Tibial artery (tissue), 4 donors: ENCODE measurements around the gene DRAP1.
"Not testable (repeated sequence)": the region's sequence is repeated elsewhere in the genome, so short reads cannot be mapped to it uniquely, and the experiment has no call there.

Experiments used
- DNase-seq, 2 donors: peaks; one replicate each; pipeline ENCODE4 v3.0.0-alpha.2; 2019
- H3K27ac ChIP-seq, 2 donors: fragments of 200-600 bp; sonication (generic) in 1 of 2; 1 replicate in 1 of 2; 2 replicates in 1 of 2; pipeline ENCODE4 v1.5.1; 2018 to 2019; ENCODE audit warnings: mild to moderate bottlenecking in 1 of 2
- H3K27me3 ChIP-seq, 2 donors: fragments of 200-600 bp; sonication (generic) in 1 of 2; one replicate each; pipeline versions ENCODE4 v1.5.1 to v1.6.0; 2016 to 2019
- H3K36me3 ChIP-seq, 3 donors: fragments of 200-600 bp; sonication (generic) in 2 of 3; one replicate each; pipeline ENCODE4 v1.5.1; 2016 to 2019; ENCODE audit warnings: mild to moderate bottlenecking in 2 of 3
- H3K4me1 ChIP-seq, 4 donors: fragments of 200-600 bp; sonication (generic) in 2 of 4; 1 replicate in 3 of 4; 2 replicates in 1 of 4; pipeline ENCODE4 v1.5.1; 2016 to 2019
- H3K4me3 ChIP-seq, 2 donors: fragments of 200-600 bp; sonication (generic) in 1 of 2; 1 replicate in 1 of 2; 2 replicates in 1 of 2; pipeline ENCODE4 v1.5.1; 2018 to 2019; ENCODE audit warnings: mild to moderate bottlenecking in 2 of 2
- H3K9me3 ChIP-seq, 3 donors: fragments of 200-600 bp; sonication (generic) in 1 of 3; one replicate each; pipeline ENCODE4 v1.5.1; 2016 to 2019
- CTCF ChIP-seq, 2 experiments: fragments of 200-600 bp in 1 of 2; fragments of 450-650 bp in 1 of 2; IDR thresholded peaks; one replicate each; pipeline ENCODE4 v1.5.1; 2017 to 2019; ENCODE audit warnings: antibody characterized with exemption in 2 of 2, mild to moderate bottlenecking in 1 of 2, moderate library complexity in 1 of 2
- intact Hi-C: fragments of 100-400 bp; cut with DNase I; formaldehyde crosslinking; loops from one replicate; pipeline ENCODE4 v1.15.0; 2023; ENCODE audit warnings: low total_unique reads

DRAP1 gene

GRCh38 chr11:65945430-65945911 is 26.2 kb downstream of the DRAP1 start, which contains the start of gene TSGA10IP:
TSGA10IP (plus strand) TSS chr11:65945480; CDS start chr11:65945676, 196 bp downstream.
- H3K4me3 ChIP-seq: no peak within 1 kb of the TSS
- peaks cover 0 to 14% of the 10 kb centered on the region in 2 donors for H3K27me3 ChIP-seq
- H3K4me1 ChIP-seq: no peaks in the 10 kb centered on the region
- DNase-seq: no peak
- intact Hi-C loops: no loop called here
- H3K9me3 ChIP-seq: no peaks in the 10 kb centered on the region
- H3K36me3 ChIP-seq: no peaks in the 10 kb centered on the region
- no peak for TF ChIP-seq CTCF (IDR thresholded peaks at IDR 0.05)
- H3K27ac ChIP-seq: no peak within 1 kb of the TSS

DNA sequence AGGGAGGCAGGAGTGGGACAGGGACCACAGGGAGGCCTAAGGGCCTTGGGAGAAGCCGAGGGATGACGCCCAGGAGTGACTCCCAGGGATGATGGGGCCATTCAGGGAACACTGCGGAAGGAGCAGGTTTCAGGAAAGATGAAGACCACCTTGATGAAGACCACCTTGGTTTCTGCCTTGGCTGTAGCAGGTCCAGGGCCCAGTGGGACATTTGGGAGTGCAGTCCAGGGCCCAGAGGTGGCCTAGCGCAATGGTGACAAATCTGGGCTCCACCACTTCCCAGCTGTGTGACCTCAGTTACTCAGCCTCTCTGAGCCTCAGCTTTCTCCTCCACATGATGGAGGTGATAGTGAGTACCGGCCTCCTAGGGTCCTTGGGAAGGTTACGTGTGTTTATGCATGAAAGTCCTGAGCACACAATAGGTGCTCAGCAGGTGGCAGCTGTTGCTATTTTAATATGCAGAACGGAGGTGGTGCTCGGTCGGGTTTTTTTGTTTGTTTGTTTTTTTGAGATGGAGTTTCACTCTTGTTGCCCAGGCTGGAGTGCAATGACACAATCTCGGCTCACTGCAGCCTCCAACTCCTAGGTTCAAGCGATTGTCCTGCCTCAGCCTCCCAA is 26.8 kb downstream of the DRAP1 start:
- no peak for TF ChIP-seq CTCF (IDR thresholded peaks at IDR 0.05)

DNA sequence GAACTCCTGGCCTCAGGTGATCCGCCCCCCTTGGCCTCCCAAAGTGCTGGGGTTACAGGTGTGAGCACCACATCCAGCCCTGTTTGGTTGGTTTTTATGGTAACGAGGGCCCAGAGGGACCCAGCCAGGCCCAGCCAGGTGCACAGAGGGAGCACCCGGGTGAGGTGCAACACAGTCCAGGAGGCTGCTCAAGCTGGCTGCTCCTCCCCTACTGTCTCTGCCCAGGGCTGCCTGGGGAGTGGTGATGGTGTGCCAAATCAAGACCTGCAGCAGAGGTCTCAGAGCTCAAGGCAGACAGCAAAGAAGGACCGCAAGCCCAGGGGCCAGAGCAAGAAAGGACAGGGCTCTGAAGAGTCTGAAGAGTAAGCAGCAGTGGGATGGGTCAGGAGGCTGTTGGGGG is 27.4 kb downstream of the DRAP1 start:
- Histone ChIP-seq H3K36me3 (no peaks in the 10 kb centered on the region), H3K4me1 (no peaks in the 10 kb centered on the region), H3K27me3 (peaks cover 0 to 12% of the 10 kb centered on the region in 2 donors), H3K9me3 (no peaks in the 10 kb centered on the region), H3K27ac (no peak overlapping the region), H3K4me3 (no peak overlapping the region)
- TF ChIP-seq CTCF (IDR thresholded peaks at IDR 0.05): no peak
- no peak for DNase-seq
- intact Hi-C loops: no loop called here

More for the DNA sequence above, 26.8 kb downstream of the DRAP1 start:
- Histone ChIP-seq H3K36me3 (no peaks in the 10 kb centered on the region), H3K4me3 (no peak overlapping the region), H3K27me3 (peaks cover 0 to 12% of the 10 kb centered on the region in 2 donors), H3K4me1 (no peaks in the 10 kb centered on the region), H3K9me3 (no peaks in the 10 kb centered on the region), H3K27ac (no peak overlapping the region)
- intact Hi-C loops: no loop called here
- DNase-seq: no peak

GRCh38 chr11:65947133-65947532 is 27.9 kb downstream of the DRAP1 start:
- TF ChIP-seq CTCF (IDR thresholded peaks at IDR 0.05): no peak
- Histone ChIP-seq H3K9me3 (no peaks in the 10 kb centered on the region), H3K27ac (no peak overlapping the region), H3K27me3 (peaks cover 0 to 12% of the 10 kb centered on the region in 2 donors), H3K4me3 (no peak overlapping the region), H3K36me3 (no peaks in the 10 kb centered on the region), H3K4me1 (no peaks in the 10 kb centered on the region)
- intact Hi-C loops: no loop called here
- no peak for DNase-seq

DNA sequence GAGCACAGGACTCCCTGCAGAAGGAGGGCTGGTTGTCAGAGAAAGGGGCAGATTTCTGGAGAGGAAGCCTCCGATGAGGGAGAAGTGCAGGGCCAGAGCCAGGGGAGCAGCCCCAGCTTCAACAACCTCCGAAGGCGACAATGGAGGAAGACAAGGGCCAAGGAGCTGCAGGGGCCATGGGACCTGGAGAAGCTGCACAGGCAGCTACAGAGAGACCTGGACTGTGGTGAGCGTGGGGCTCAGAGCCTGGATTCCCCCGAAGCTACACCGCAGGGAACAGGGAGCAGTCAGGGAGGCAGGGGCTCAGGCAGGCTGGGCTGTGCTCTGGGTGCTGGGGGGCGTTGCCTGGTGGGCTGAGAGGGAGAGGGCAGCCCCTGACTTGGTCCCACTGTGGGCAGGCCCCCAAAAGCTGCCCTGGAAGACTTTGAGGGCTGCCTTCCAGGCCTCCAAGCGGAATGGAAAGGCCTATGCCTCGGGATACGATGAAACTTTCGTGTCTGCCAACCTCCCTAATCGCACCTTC is 28.4 kb downstream of the DRAP1 start:
- intact Hi-C loops: no loop called here
- Histone ChIP-seq H3K27ac (no peak overlapping the region), H3K4me1 (no peaks in the 10 kb centered on the region), H3K9me3 (no peaks in the 10 kb centered on the region), H3K4me3 (no peak overlapping the region), H3K27me3 (peaks cover 0 to 12% of the 10 kb centered on the region in 2 donors), H3K36me3 (no peaks in the 10 kb centered on the region)
- TF ChIP-seq CTCF (IDR thresholded peaks at IDR 0.05): no peak
- no peak for DNase-seq

DNA sequence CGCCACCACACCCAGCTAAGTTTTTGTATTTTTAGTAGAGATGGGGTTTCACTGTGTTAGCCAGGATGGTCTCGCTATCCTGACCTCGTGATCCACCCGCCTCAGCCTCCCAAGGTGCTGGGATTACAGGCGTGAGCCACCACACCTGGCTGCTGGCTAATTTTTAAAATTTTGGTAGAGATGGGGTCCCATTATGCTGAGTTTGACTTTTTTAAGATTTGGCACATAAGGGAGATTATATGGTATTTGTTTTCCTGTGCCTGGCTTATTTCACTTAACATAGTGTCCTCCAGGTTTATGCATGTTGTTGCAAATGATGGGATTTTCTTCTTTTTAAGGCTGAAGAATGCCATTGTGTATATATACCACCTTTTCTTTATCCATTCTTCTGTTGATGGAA is 31.5 kb downstream of the DRAP1 start:
- DNase-seq, H3K36me3 ChIP-seq, H3K4me3 ChIP-seq, H3K27ac ChIP-seq, intact Hi-C loops, H3K4me1 ChIP-seq, H3K9me3 ChIP-seq: not testable (repeated sequence)
- H3K27me3 ChIP-seq: peaks cover 0 to 31% of the 10 kb centered on the region in 2 donors

- H3K4me1 ChIP-seq, intact Hi-C loops, H3K36me3 ChIP-seq, H3K9me3 ChIP-seq, H3K4me3 ChIP-seq, DNase-seq, H3K27ac ChIP-seq: not testable (repeated sequence)
- peaks cover 0 to 32% of the 10 kb centered on the region in 2 donors for H3K27me3 ChIP-seq
Observed at GRCh38 chr11:65951641-65952040, 32.4 kb downstream of the DRAP1 start.
